SIG-M5 treated with dmso at 0.1 percent for 504 hours (cell line): Measurements from ENCODE around the gene PRTG.
"Not testable (repeated sequence)": the region's sequence is repeated elsewhere in the genome, so short reads cannot be mapped to it uniquely, and the experiment has no call there.

Experiments used
- DNase-seq: peaks from one replicate; lab custom pipeline; 2025; ENCODE audit not compliant: unreplicated experiment; lab: John Stamatoyannopoulos, UW

Gene PRTG

GRCh38 chr15:55703873-55704301 is 39.1 kb downstream of the PRTG start:
- no peak for DNase-seq

GRCh38 chr15:55700876-55701275 is 42.1 kb downstream of the PRTG start:
- no peak for DNase-seq

- no peak for DNase-seq
Observed at GRCh38 chr15:55698653-55699052, 44.3 kb downstream of the PRTG start.

- no peak for DNase-seq
Observed at GRCh38 chr15:55696221-55696620, 46.7 kb downstream of the PRTG start.

- no peak for DNase-seq
Observed at GRCh38 chr15:55695432-55695831, 47.5 kb downstream of the PRTG start.

- no peak for DNase-seq
Observed at GRCh38 chr15:55694652-55695150, 48.3 kb downstream of the PRTG start.

- not testable (repeated sequence) for DNase-seq
Observed at GRCh38 chr15:55693116-55693515, 49.8 kb downstream of the PRTG start.

GRCh38 chr15:55687792-55688191 is 55.2 kb downstream of the PRTG start:
- DNase-seq, result no peak

GRCh38 chr15:55685286-55685685 is 57.7 kb downstream of the PRTG start:
- DNase-seq, result peak; percentile 25

- no peak for DNase-seq
Observed at GRCh38 chr15:55683376-55683775, 59.6 kb downstream of the PRTG start.

- DNase-seq, result no peak
Observed at GRCh38 chr15:55681631-55682030, 61.3 kb downstream of the PRTG start.

GRCh38 chr15:55676507-55676906 is 66.4 kb downstream of the PRTG start:
- no peak for DNase-seq

GRCh38 chr15:55673287-55673686 is 69.7 kb downstream of the PRTG start:
- DNase-seq, result no peak

- no peak for DNase-seq
Observed at GRCh38 chr15:55669270-55669669, 73.7 kb downstream of the PRTG start.

GRCh38 chr15:55665605-55666227 is 77.2 kb downstream of the PRTG start:
- no peak for DNase-seq

GRCh38 chr15:55661428-55661827 is 81.5 kb downstream of the PRTG start:
- no peak for DNase-seq

- DNase-seq, result no peak
Observed at GRCh38 chr15:55660153-55660552, 82.8 kb downstream of the PRTG start.

- DNase-seq, result no peak
Observed at GRCh38 chr15:55659481-55659880, 83.5 kb downstream of the PRTG start.

GRCh38 chr15:55658886-55659285 is 84.1 kb downstream of the PRTG start:
- no peak for DNase-seq

GRCh38 chr15:55654561-55655031 is 88.4 kb downstream of the PRTG start:
- DNase-seq, result no peak

- DNase-seq, result no peak
Observed at GRCh38 chr15:55652909-55653495, 90.0 kb downstream of the PRTG start.

- no peak for DNase-seq
Observed at GRCh38 chr15:55652359-55652758, 90.6 kb downstream of the PRTG start.

- DNase-seq, result no peak
Observed at GRCh38 chr15:55649058-55649423, 93.9 kb downstream of the PRTG start.
